HK-2 (cell line): Measurements from ENCODE around the gene TAS2R4.
A peak's percentile ranks its signal among the peaks of the same experiment; 100 is the strongest.
"Not testable (repeated sequence)": the region's sequence is repeated elsewhere in the genome, so short reads cannot be mapped to it uniquely, and the experiment has no call there.

Experiments used
- DNase-seq: peaks from one replicate; pipeline ENCODE4 v3.0.0-alpha.2; 2018; ENCODE audit not compliant: unreplicated experiment

Gene TAS2R4, protein sequence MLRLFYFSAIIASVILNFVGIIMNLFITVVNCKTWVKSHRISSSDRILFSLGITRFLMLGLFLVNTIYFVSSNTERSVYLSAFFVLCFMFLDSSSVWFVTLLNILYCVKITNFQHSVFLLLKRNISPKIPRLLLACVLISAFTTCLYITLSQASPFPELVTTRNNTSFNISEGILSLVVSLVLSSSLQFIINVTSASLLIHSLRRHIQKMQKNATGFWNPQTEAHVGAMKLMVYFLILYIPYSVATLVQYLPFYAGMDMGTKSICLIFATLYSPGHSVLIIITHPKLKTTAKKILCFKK

GRCh38 chr7:141776374-141776773 is at the start of gene TAS2R4:
TSS of gene TAS2R4 (plus strand) at chr7:141776674. CDS start at chr7:141778489, 1,815 bp downstream.
- no peak for DNase-seq

GRCh38 chr7:141729020-141729419 is 47.5 kb upstream of the TAS2R4 start:
- no peak for DNase-seq

DNA sequence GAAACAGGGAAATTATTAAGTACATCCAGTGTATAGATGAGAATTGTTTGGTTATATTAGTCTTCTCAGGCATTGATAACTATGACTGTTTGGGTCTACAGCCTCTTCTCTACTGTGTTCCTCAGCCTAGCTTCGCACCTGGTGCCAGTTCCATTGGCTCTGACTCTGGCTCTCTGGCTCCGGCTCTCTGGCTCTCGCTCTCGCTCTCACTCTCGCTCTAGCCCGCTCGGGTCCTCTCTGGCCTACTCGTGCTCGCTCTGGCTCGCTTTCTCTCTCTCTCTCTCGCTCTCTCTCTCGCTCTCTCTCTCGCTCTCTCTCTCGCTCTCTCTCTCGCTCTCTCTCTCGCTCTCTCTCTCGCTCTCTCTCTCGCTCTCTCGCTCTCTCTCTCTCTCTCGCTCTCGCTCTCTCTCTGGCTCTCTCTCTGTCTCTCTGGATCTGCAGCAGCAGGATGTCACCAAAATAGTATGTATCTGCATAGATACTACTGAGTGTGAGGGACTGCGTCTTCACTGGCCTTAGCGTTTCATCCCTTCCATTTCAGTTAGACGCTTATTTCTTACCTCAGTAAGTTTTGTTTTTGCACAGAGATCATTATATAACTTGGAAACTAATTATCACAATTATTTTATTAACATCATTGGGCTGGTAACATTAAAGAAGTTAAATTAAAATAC is 44.9 kb upstream of the TAS2R4 start:
- DNase-seq = no peak

GRCh38 chr7:141737118-141737835 is 39.2 kb upstream of the TAS2R4 start:
- DNase-seq = no peak

DNA sequence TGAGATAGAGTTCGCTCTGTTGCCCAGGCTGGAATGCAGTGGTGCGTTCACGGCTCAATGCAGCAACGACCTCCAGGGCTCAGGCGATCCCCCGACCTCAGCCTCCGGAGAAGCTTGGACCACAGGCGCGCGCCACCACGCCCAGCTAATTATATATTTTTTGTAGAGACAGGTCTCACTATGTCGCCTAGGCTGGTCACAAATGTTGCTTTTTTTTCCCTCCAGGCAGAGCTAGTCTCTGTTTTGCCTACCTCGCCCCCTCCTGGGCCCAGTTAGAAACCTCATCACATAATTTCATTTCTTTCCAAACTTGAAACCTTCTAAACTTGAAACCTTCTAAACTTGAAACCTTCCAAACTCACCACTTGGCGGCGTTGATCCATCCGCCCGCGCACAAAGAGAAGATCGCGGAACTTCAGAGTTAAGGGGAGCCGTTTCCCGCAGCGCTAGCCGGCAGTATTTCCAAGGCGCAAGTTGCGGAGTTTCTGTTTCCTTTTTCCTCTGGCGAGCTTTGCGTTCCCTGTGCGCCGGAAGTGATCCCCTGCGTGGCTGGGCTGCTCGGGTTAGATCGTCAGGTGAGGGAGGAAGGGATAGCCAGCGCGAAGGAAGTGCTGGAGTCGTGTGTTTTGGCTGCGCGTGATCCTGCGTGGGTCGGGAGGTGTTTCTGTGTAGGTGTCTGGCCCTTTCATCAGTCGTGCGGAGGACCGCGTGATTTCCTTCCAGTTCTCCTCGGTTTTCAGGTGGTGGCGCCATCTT is 38.5 kb upstream of the TAS2R4 start, which contains the start of gene SSBP1:
SSBP1 (plus strand) TSS at position 523 of the 756 bp plus-strand sequence. CDS start 809 bp downstream, outside the sequence.
- DNase-seq = peak; percentile 94

GRCh38 chr7:141738592-141739013 is 37.9 kb upstream of the TAS2R4 start:
- DNase-seq = no peak

- no peak for DNase-seq
These were observed 37.2 kb upstream of the TAS2R4 start for GRCh38 chr7:141739250-141739649.

DNA sequence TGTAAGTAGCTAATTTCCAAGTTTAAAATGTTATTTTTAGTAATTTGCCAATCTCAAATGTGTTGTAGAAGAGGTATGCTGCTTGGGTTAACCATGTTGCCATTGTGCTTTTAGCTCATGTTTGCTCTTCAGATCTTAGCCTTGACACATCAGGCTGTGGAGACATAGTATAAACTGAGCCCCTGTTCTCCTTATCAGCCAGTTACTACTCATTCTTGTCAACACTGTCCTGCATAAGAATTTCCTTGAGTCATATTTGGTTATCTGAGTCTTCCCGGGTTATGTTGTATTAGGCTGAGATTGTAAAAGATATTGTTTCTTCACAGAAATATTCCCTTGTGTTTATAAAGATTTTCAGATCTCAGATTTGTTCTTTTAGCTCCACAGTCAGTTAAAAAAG is 34.2 kb upstream of the TAS2R4 start:
- no peak for DNase-seq

DNA sequence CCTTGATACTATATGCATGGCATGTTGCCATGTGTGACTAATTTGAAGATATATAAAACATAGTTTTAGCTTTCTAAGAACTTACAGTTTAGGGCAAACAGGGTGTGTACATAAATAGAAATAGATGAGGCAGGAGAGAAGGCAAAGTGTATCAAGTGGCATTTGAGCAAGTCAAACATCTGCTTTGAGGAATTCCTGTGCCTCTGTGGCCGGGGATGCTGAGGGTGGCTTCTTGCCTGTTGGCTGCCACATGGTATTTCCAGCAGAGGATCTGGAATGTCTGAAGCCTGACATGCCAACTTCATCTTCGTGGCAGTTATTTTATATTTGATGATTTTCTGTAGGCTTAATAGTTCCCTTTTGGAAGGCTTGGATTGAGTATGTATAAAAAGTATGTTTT is 32.3 kb upstream of the TAS2R4 start:
- DNase-seq = no peak

GRCh38 chr7:141748396-141748795 is 28.1 kb upstream of the TAS2R4 start:
- DNase-seq = no peak

DNA sequence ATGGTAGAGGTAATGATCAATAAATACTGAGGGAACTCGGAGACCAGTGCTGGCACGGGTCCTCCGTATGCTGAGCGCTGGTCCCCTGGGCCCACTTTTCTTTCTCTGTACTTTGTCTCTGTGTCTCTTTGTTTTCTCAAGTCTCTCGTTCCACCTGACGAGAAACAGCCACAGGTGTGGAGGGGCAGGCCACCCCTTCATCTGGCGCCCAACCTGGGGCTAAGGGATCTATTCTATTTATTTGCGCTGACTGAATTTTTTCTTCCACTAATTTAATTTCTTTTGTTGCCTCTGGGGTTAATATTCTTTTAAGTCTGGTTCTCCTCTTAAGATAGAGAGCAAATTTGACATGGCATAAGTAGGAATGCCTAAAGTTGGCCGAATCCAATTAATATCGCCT is 24.6 kb upstream of the TAS2R4 start:
- DNase-seq = not testable (repeated sequence)

DNA sequence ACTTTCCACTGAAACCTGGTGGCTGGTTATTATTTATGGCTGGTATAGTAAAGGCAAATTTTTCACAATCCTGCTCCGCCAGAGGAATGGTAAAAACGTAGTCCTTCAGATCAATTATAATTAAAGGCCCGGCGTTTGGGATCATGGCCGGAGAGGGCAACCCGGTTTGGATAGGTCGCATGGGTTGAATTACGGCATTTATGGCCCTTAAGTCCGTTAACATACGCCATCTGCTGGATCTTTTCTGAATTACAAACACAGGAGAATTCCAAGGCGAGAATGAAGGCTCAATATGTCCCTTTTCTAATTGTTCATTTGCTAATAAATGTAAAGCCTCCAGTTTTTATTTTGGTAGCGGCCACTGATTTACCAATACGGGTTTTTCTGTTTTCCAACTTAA is 23.8 kb upstream of the TAS2R4 start:
- DNase-seq = no peak

- DNase-seq = no peak
These were observed 21.5 kb upstream of the TAS2R4 start for GRCh38 chr7:141754939-141755338.

DNA sequence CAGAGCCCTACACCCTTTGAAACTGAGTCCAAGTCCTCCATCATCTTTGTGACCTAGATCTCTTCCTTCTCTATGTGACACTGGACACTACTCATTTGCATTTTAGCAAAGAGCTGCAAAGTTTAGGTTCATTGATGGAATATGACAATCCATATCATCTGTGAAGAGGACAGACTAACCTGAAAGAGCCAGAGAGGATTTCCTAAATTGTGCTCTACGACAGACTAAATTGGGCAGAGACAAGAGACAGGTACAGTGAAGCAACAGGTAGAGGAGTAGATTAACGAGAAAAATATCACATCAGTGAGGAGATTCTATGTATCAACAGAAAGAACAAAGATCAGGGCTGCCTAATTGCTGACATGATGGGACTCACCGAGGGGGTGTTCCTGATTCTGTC is 12.7 kb upstream of the TAS2R4 start, which contains the start of gene TAS2R3:
TAS2R3 (plus strand) TSS at position 301 of the 400 bp plus-strand sequence; CDS start at position 363, 62 bp downstream.
- no peak for DNase-seq

DNA sequence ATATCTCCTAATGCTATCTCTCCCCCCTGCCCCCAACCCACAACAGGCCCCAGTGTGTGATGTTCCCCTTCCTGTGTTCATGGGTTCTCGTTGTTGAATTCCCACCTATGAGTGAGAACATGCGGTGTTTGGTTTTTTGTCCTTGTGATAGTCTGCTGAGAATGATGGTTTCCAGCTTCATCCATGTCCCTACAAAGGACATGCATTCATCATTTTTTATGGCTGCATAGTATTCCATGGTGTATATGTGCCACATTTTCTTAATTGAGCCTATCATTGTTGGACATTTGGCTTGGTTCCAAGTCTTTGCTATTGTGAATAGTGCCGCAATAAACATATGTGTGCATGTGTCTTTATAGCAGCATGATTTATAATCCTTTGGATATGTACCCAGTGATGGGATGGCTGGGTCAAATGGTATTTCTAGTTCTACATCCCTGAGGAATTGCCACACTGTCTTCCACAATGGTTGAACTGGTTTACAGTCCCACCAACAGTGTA is 6.3 kb upstream of the TAS2R4 start:
- DNase-seq = not testable (repeated sequence)

DNA sequence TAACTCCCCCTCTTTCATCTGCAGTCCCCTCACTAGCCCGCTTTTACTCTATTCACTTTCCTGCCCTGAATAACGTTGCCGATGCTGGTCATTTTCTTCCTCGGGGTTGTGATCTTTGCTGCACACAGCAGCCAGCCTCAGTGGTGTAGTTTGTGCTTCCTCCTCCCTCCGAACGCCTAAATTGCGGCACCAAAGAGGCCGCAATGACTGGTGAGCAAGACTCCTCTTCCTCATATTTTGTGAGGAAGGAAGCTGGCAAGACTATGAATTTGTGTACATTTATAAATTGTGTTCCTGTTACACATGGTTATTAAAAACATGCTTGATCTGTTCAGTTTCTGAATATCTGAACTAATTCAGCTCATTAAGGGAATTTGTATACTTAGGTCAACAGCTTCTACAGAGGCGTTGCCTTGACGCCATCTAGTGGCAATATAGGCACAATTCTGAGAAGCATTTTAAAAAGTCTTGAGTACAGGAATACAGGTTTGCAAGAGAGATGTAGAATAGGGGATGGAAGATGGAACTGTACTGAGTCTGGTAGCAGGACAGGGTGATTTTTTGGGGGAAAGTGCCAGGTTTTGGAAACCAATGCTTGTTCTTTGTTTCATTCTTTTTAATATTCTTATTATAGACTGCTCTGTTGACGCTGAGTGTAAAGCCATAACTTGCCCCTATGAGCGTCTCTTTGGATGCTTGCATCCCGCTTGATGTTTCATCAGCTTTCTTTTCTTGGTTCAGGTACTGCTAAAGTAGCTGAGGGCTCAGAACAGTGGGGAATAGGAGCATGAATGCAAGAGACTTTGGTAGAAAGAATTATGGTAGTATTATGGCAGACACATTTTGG is 9.5 kb downstream of the TAS2R4 start:
- DNase-seq = no peak

DNA sequence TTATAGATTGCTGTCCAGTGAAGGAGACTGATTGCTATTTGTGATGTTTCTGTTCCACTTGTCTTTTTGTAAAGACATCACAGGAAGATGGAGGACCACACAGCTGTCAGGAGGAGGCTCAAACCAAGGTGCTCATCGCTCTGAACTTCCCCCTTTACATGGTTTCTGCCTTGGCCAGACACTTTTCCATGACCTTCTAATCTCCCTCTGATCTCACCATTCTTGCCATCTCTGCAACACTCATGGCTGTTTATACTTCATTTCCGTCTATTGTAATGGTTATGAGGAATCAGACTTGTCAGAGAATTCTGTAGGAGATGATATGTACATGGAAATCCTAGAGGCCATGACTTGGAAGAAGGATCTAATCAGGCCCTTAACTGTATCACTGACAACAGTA is 11.8 kb downstream of the TAS2R4 start:
- DNase-seq = no peak

DNA sequence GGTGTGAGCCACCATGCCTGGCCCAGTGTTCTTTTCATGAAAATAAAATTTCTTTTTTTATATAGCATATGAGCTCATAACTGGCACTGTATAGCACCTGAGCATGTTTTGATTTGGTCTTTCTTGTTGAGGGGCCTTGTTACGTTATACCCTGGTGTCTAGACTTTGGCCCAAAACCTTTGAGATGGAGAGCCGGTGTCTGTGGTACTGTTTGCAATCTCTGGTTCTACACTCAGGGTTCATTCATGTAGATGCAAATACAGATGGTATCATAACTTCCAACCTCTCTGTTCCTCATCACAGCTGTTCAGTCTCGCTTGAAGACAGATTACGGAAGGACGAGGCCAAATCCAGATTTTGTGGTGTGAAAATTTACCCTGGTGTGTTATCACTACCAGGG is 13.4 kb downstream of the TAS2R4 start, which contains the start of gene TAS2R5:
TAS2R5 (plus strand) TSS at position 301 of the 400 bp plus-strand sequence. CDS start 145 bp downstream, outside the sequence.
- DNase-seq = no peak

- no peak for DNase-seq
These were observed 16.1 kb downstream of the TAS2R4 start for GRCh38 chr7:141792526-141792925.

DNA sequence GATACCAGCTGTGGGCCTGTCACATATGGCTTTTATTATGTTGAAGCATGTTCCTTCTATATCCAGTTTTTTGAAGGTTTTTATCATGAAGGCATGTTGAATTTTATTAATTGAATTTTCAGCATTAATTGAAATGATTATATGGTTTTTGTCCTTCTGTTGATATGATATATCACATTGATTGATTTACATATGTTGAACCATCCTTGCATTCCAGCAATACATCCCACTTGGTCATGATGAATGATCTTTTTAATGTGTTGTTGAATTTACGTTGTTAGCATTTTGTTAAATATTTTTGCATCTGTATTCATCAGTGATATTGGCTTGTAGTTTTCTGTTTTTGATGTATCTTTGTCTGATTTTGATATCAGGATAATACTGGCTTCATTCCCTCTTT is 43.6 kb downstream of the TAS2R4 start:
- DNase-seq = no peak
